Measurements from ENCODE around the gene PLOD3. TPM values are rescaled to one million over a fixed set of nuclear protein-coding genes. Genes with fewer than 3 reads are reported as not detected.
A peak's percentile ranks its signal among the peaks of the same experiment; 100 is the strongest.

The PLOD3 gene
- total and polyA plus RNA-seq, 10 donors: 20.4 to 72.5 (median 50.3) TPM

GRCh38 chr7:101165958-101166647 lies 51.3 kb downstream of the PLOD3 start:
- no peak for TF ChIP-seq POLR2AphosphoS5 (IDR thresholded peaks at IDR 0.05)
- no peak for TF ChIP-seq CTCF (IDR thresholded peaks at IDR 0.05 in 8 of 11, conservative IDR thresholded peaks at IDR 0.05 in 3 of 11)
- no peak for TF ChIP-seq POLR2A (IDR thresholded peaks at IDR 0.05)
- H3K27me3 ChIP-seq (replicated peaks in 1 of 7): peaks cover 5 to 95% (median 90%) of the 10 kb centered on the region in 7 donors

GRCh38 chr7:101165075-101165957 lies 52.1 kb downstream of the PLOD3 start, which contains the start of gene VGF:
TSS of gene VGF (minus strand) at chr7:101165569. CDS start at chr7:101164843, 726 bp downstream.
- intact Hi-C loops (cut with DNase I; ENCODE audit: low total_unique reads): no loop called here
- WGBS, 5 donors: 3 to 4% (median 4%) methylated on average over 49 to 74 of the region's 74 CpGs
- DNase-seq: peak; percentile 96

More at GRCh38 chr7:101165958-101166647, 51.3 kb downstream of the PLOD3 start:
- intact Hi-C loops (cut with DNase I; ENCODE audit: low total_unique reads): no loop called here
- 3 to 4% (median 3%) methylated on average over 36 to 38 of the region's 38 CpGs for WGBS, 5 donors
- H3K9me3 ChIP-seq: peaks cover 0 to 6% (median 0%) of the 10 kb centered on the region in 8 donors
- H3K4me3 ChIP-seq: peak overlapping the region in 4 of 8 donors; percentile 10 to 75 (median 16)
- peaks cover 0 to under 1% (median 0%) of the 10 kb centered on the region in 6 donors for H3K36me3 ChIP-seq
- H3K27ac ChIP-seq: no peak overlapping the region
- DNase-seq: peak; percentile 73
- peaks cover 41 to 78% (median 62%) of the 10 kb centered on the region in 6 donors for H3K4me1 ChIP-seq

GRCh38 chr7:101164071-101164840 lies 53.1 kb downstream of the PLOD3 start:
- H3K9me3 ChIP-seq: peaks cover 0 to 6% (median 0%) of the 10 kb centered on the region in 8 donors
- no peak overlapping the region for H3K27ac ChIP-seq
- H3K4me1 ChIP-seq: peaks cover 29 to 59% (median 44%) of the 10 kb centered on the region in 6 donors
- peak overlapping the region in 7 of 8 donors; percentile 30 to 75 (median 47) for H3K4me3 ChIP-seq
- peaks cover 0 to 19% (median 4%) of the 10 kb centered on the region in 6 donors for H3K36me3 ChIP-seq
- peaks cover 0 to 76% (median 72%) of the 10 kb centered on the region in 7 donors for H3K27me3 ChIP-seq (replicated peaks in 1 of 7)
- DNase-seq: peak; percentile 76
- 3 to 6% (median 3%) methylated on average over 13 to 75 of the region's 75 CpGs for WGBS, 5 donors
- TF ChIP-seq CTCF (IDR thresholded peaks at IDR 0.05 in 8 of 11, conservative IDR thresholded peaks at IDR 0.05 in 3 of 11) (no peak), POLR2AphosphoS5 (IDR thresholded peaks at IDR 0.05) (no peak), POLR2A (IDR thresholded peaks at IDR 0.05) (no peak)
- intact Hi-C loops (cut with DNase I; ENCODE audit: low total_unique reads): no loop called here

More at GRCh38 chr7:101165075-101165957, 52.1 kb downstream of the PLOD3 start, which contains the start of gene VGF:
- H3K4me1 ChIP-seq: peaks cover 37 to 70% (median 54%) of the 10 kb centered on the region in 6 donors
- peaks cover 0 to 8% (median under 1%) of the 10 kb centered on the region in 6 donors for H3K36me3 ChIP-seq
- no peak within 1 kb of the TSS for H3K27ac ChIP-seq
- peaks cover 0 to 6% (median 0%) of the 10 kb centered on the region in 8 donors for H3K9me3 ChIP-seq
- peaks cover 2 to 87% (median 82%) of the 10 kb centered on the region in 7 donors for H3K27me3 ChIP-seq (replicated peaks in 1 of 7)
- peak within 1 kb of the TSS in 5 of 8 donors; percentile 20 to 75 (median 52) for H3K4me3 ChIP-seq
- no peak for TF ChIP-seq POLR2A (IDR thresholded peaks at IDR 0.05)
- peak; percentile 70 to 87 (median 74) for TF ChIP-seq POLR2AphosphoS5 (IDR thresholded peaks at IDR 0.05)
- TF ChIP-seq CTCF (IDR thresholded peaks at IDR 0.05 in 8 of 11, conservative IDR thresholded peaks at IDR 0.05 in 3 of 11): peak in 2 of 11 experiments; percentile 9 to 16
